IPS-20b (cell line): ENCODE results near the gene NEK9.

Experiments
- H3K27ac ChIP-seq: one replicate; pipeline ENCODE4 v1.5.1; 2013; ENCODE audit warnings: low read length
- H3K27me3 ChIP-seq: 2 replicates; pipeline ENCODE4 v1.6.1; 2013; ENCODE audit warnings: mild to moderate bottlenecking, low read length, inconsistent platforms; ENCODE audit not compliant: insufficient read depth
- H3K36me3 ChIP-seq: 2 replicates; pipeline ENCODE4 v1.6.1; 2013; ENCODE audit warnings: low read depth, mild to moderate bottlenecking, inconsistent platforms, low read length, moderate library complexity; ENCODE audit not compliant: insufficient read depth
- H3K4me1 ChIP-seq: 2 replicates; pipeline ENCODE4 v1.6.1; 2013; ENCODE audit warnings: mild to moderate bottlenecking, control low read depth, inconsistent platforms, low read length, moderate library complexity; ENCODE audit not compliant: insufficient read depth
- H3K4me3 ChIP-seq: 2 replicates; pipeline ENCODE4 v1.5.1; 2013; ENCODE audit warnings: mild to moderate bottlenecking, low read length, inconsistent platforms
- H3K9ac ChIP-seq: 2 replicates; pipeline ENCODE4 v1.6.1; 2013; ENCODE audit warnings: low read depth, mild to moderate bottlenecking, inconsistent platforms, low read length, moderate library complexity
- H3K9me3 ChIP-seq: 2 replicates; pipeline ENCODE4 v1.6.1; 2013; ENCODE audit warnings: mild to moderate bottlenecking, low read depth, low read length, inconsistent platforms; ENCODE audit not compliant: insufficient read depth

Gene NEK9

GRCh38 chr14:75126679-75127473 lies at the start of gene NEK9:
Gene NEK9 (minus strand): TSS chr14:75127048. CDS start chr14:75126921, 127 bp downstream.
- Histone ChIP-seq H3K9me3 (no peaks in the 10 kb centered on the region), H3K4me1 (peaks cover 10% of the 10 kb centered on the region; the same call in 1 of the 2 replicates), H3K27me3 (no peaks in the 10 kb centered on the region), H3K4me3 (peak within 1 kb of the TSS; percentile 93), H3K27ac (peak within 1 kb of the TSS; percentile 91), H3K9ac (peak within 1 kb of the TSS; percentile 93), H3K36me3 (peaks cover 7% of the 10 kb centered on the region; the same call in 1 of the 2 replicates)

GRCh38 chr14:75176142-75176820 lies 49.4 kb upstream of the NEK9 start, which contains the start of gene TMED10:
Gene TMED10 (minus strand): TSS chr14:75176612. CDS start chr14:75176579, 33 bp downstream.
- Histone ChIP-seq H3K9ac (peak within 1 kb of the TSS; percentile 85), H3K27ac (peak within 1 kb of the TSS; percentile 96), H3K4me3 (peak within 1 kb of the TSS; percentile 90), H3K4me1 (0 out of 2 replicates have a peak, but pooled peaks cover 3% of the 10 kb centered on the region), H3K27me3 (no peaks in the 10 kb centered on the region), H3K36me3 (no peaks in the 10 kb centered on the region), H3K9me3 (no peaks in the 10 kb centered on the region)

- Histone ChIP-seq H3K27ac (no peak overlapping the region), H3K9me3 (no peaks in the 10 kb centered on the region)
Measured at GRCh38 chr14:75175677-75176141, 48.9 kb upstream of the NEK9 start.

GRCh38 chr14:75174066-75174465 lies 47.2 kb upstream of the NEK9 start:
- Histone ChIP-seq H3K27ac (no peak overlapping the region), H3K36me3 (no peaks in the 10 kb centered on the region), H3K4me3 (no peak overlapping the region), H3K27me3 (no peaks in the 10 kb centered on the region), H3K4me1 (0 out of 2 replicates have a peak, but pooled peaks cover 3% of the 10 kb centered on the region), H3K9me3 (no peaks in the 10 kb centered on the region), H3K9ac (no peak overlapping the region)

More at GRCh38 chr14:75175677-75176141, 48.9 kb upstream of the NEK9 start:
- Histone ChIP-seq H3K4me1 (0 out of 2 replicates have a peak, but pooled peaks cover 3% of the 10 kb centered on the region), H3K4me3 (peak overlapping the region; percentile 90), H3K27me3 (no peaks in the 10 kb centered on the region), H3K9ac (peak overlapping the region; percentile 85; the same call in 1 of the 2 replicates), H3K36me3 (no peaks in the 10 kb centered on the region)

GRCh38 chr14:75170772-75171171 lies 43.9 kb upstream of the NEK9 start:
- H3K27ac ChIP-seq, result no peak overlapping the region
- no peaks in the 10 kb centered on the region for H3K9me3 ChIP-seq
- no peaks in the 10 kb centered on the region for H3K36me3 ChIP-seq
- no peak overlapping the region for H3K9ac ChIP-seq
- no peaks in the 10 kb centered on the region for H3K27me3 ChIP-seq
- H3K4me3 ChIP-seq, result no peak overlapping the region
- peaks cover 15% of the 10 kb centered on the region; the same call in 1 of the 2 replicates for H3K4me1 ChIP-seq

GRCh38 chr14:75168586-75169335 lies 41.9 kb upstream of the NEK9 start:
- H3K4me1 ChIP-seq, result peaks cover 12% of the 10 kb centered on the region; the same call in 1 of the 2 replicates
- no peaks in the 10 kb centered on the region for H3K27me3 ChIP-seq
- H3K9ac ChIP-seq, result no peak overlapping the region
- no peak overlapping the region for H3K27ac ChIP-seq
- no peak overlapping the region for H3K4me3 ChIP-seq
- H3K36me3 ChIP-seq, result no peaks in the 10 kb centered on the region
- no peaks in the 10 kb centered on the region for H3K9me3 ChIP-seq

GRCh38 chr14:75167325-75167724 lies 40.5 kb upstream of the NEK9 start:
- H3K4me3 ChIP-seq, result no peak overlapping the region
- H3K4me1 ChIP-seq, result peaks cover 12% of the 10 kb centered on the region; the same call in 1 of the 2 replicates
- H3K36me3 ChIP-seq, result no peaks in the 10 kb centered on the region
- H3K27ac ChIP-seq, result no peak overlapping the region
- no peak overlapping the region for H3K9ac ChIP-seq
- H3K27me3 ChIP-seq, result no peaks in the 10 kb centered on the region
- H3K9me3 ChIP-seq, result no peaks in the 10 kb centered on the region

- H3K27ac ChIP-seq, result no peak overlapping the region
- H3K9me3 ChIP-seq, result no peaks in the 10 kb centered on the region
- no peaks in the 10 kb centered on the region for H3K36me3 ChIP-seq
- no peak overlapping the region; the same call in 1 of the 2 replicates for H3K9ac ChIP-seq
- no peaks in the 10 kb centered on the region for H3K27me3 ChIP-seq
- H3K4me1 ChIP-seq, result peaks cover 12% of the 10 kb centered on the region; the same call in 1 of the 2 replicates
- H3K4me3 ChIP-seq, result no peak overlapping the region
Measured at GRCh38 chr14:75165586-75166391, 38.9 kb upstream of the NEK9 start.

GRCh38 chr14:75164809-75165208 lies 38.0 kb upstream of the NEK9 start:
- H3K36me3 ChIP-seq, result no peaks in the 10 kb centered on the region
- H3K27me3 ChIP-seq, result no peaks in the 10 kb centered on the region
- H3K9ac ChIP-seq, result no peak overlapping the region
- no peaks in the 10 kb centered on the region for H3K9me3 ChIP-seq
- H3K27ac ChIP-seq, result no peak overlapping the region
- no peak overlapping the region for H3K4me3 ChIP-seq
- peaks cover 12% of the 10 kb centered on the region; the same call in 1 of the 2 replicates for H3K4me1 ChIP-seq

GRCh38 chr14:75163677-75164076 lies 36.8 kb upstream of the NEK9 start:
- Histone ChIP-seq H3K27me3 (no peaks in the 10 kb centered on the region), H3K4me3 (no peak overlapping the region), H3K4me1 (peaks cover 12% of the 10 kb centered on the region; the same call in 1 of the 2 replicates), H3K9ac (no peak overlapping the region), H3K9me3 (no peaks in the 10 kb centered on the region), H3K27ac (no peak overlapping the region), H3K36me3 (no peaks in the 10 kb centered on the region)
